GM23338 (cell line): ENCODE data around the gene CCDC178. TPM values are rescaled to one million over a fixed set of nuclear protein-coding genes. Genes with fewer than 3 reads are reported as not detected.

Experiments
- ATAC-seq: fragments of 200-7000 bp; cut with Tn5 transposase; 3 replicates; pipeline ENCODE4 v1.9.1; 2020
- DNase-seq: peaks from one replicate; pipeline ENCODE4 v3.0.0-alpha.2; 2015; ENCODE audit warnings: low spot score
- H2AFZ ChIP-seq: fragments of 200-600 bp; sonication (generic); 2 replicates; pipeline ENCODE4 v1.8.0; 2016; ENCODE audit warnings: antibody characterized with exemption, mild to moderate bottlenecking, moderate library complexity
- H3F3A ChIP-seq: fragments of 200-600 bp; sonication (generic); replicated peaks from 2 replicates; pipeline ENCODE4 v1.8.0; 2017; ENCODE audit warnings: antibody characterized with exemption, mixed run types, low read depth
- H3K27ac ChIP-seq: fragments of 200-600 bp; sonication (generic); 2 replicates; pipeline ENCODE4 v1.6.1; 2016; ENCODE audit warnings: low read depth
- H3K27me3 ChIP-seq: fragments of 200-600 bp; sonication (generic); 2 replicates; pipeline ENCODE4 v1.8.0; 2016; ENCODE audit warnings: mild to moderate bottlenecking, mixed run types, moderate library complexity; ENCODE audit not compliant: insufficient read depth
- H3K36me3 ChIP-seq: fragments of 200-600 bp; sonication (generic); 2 replicates; pipeline ENCODE4 v1.8.0; 2016; ENCODE audit warnings: mild to moderate bottlenecking; ENCODE audit not compliant: insufficient read depth
- H3K4me1 ChIP-seq: fragments of 200-600 bp; sonication (generic); 2 replicates; pipeline ENCODE4 v1.8.0; 2016; ENCODE audit warnings: mild to moderate bottlenecking, moderate library complexity; ENCODE audit not compliant: insufficient read depth
- H3K4me2 ChIP-seq: fragments of 200-600 bp; sonication (generic); 2 replicates; pipeline ENCODE4 v1.7.1; 2017; ENCODE audit warnings: mixed run types
- H3K4me3 ChIP-seq: fragments of 200-600 bp; sonication (generic); 2 replicates; pipeline ENCODE4 v1.6.1; 2016; ENCODE audit warnings: mixed run types
- H3K79me2 ChIP-seq: fragments of 200-600 bp; sonication (generic); replicated peaks from 2 replicates; pipeline ENCODE4 v1.8.0; 2017; ENCODE audit warnings: mild to moderate bottlenecking; ENCODE audit not compliant: insufficient read depth
- H3K9me2 ChIP-seq: fragments of 200-600 bp; sonication (generic); 2 replicates; pipeline ENCODE4 v1.8.0; 2017; ENCODE audit not compliant: insufficient read depth
- H4K20me1 ChIP-seq: fragments of 200-600 bp; sonication (generic); replicated peaks from 2 replicates; pipeline ENCODE4 v1.8.0; 2017; ENCODE audit warnings: mild to moderate bottlenecking; ENCODE audit not compliant: insufficient read depth
- H3K27ac Mint-ChIP-seq: 2 replicates; pipeline ENCODE4 v1.8.0; 2020; ENCODE audit warnings: inconsistent platforms, mild to moderate bottlenecking, moderate library complexity, mixed read lengths
- H3K27me3 Mint-ChIP-seq: 3 replicates; pipeline ENCODE4 v1.8.0; 2022; ENCODE audit warnings: low read depth, mild to moderate bottlenecking, moderate library complexity, mixed read lengths, inconsistent platforms; ENCODE audit not compliant: insufficient read depth, poor library complexity
- H3K36me3 Mint-ChIP-seq: 3 replicates; pipeline ENCODE4 v1.8.0; 2021; ENCODE audit warnings: low read depth, mild to moderate bottlenecking, inconsistent platforms, moderate library complexity, mixed read lengths
- H3K4me1 Mint-ChIP-seq: 3 replicates; pipeline ENCODE4 v1.8.0; 2020; ENCODE audit warnings: mild to moderate bottlenecking, inconsistent platforms, mixed read lengths
- H3K4me3 Mint-ChIP-seq: 3 replicates; pipeline ENCODE4 v1.8.0; 2021; ENCODE audit warnings: moderate library complexity, mild to moderate bottlenecking, inconsistent platforms, mixed read lengths
- H3K9me3 Mint-ChIP-seq: 3 replicates; pipeline ENCODE4 v1.8.0; 2020; ENCODE audit warnings: moderate library complexity, mild to moderate bottlenecking, inconsistent platforms, mixed read lengths
- CREB1 ChIP-seq: fragments of 250-450 bp; sonication (Bioruptor Pico); IDR thresholded peaks from 2 replicates; pipeline ENCODE4 v1.5.0; 2020; ENCODE audit warnings: low read depth, mild to moderate bottlenecking, moderate library complexity
- NANOG ChIP-seq: IDR thresholded peaks from 2 replicates; pipeline ENCODE4 v1.6.1; 2016; ENCODE audit warnings: antibody characterized with exemption, borderline replicate concordance
- POLR2AphosphoS5 ChIP-seq: IDR thresholded peaks from 2 replicates; pipeline ENCODE4 v1.6.1; 2016; ENCODE audit warnings: antibody characterized with exemption, low read depth
- REST ChIP-seq: IDR thresholded peaks from one replicate; pipeline ENCODE4 v1.6.1; 2018; ENCODE audit warnings: antibody characterized with exemption; ENCODE audit not compliant: unreplicated experiment
- STAT1 ChIP-seq: IDR thresholded peaks from one replicate; pipeline ENCODE4 v1.6.1; 2016; ENCODE audit warnings: antibody characterized with exemption; ENCODE audit not compliant: unreplicated experiment
- ZNF331 ChIP-seq: fragments of 250-450 bp; sonication (Bioruptor Pico); IDR thresholded peaks from 2 replicates; pipeline ENCODE4 v1.5.0; 2020; ENCODE audit warnings: low read depth, mild to moderate bottlenecking, moderate library complexity
- ZNF462 ChIP-seq: fragments of 250-450 bp; sonication (Bioruptor Pico); IDR thresholded peaks from 2 replicates; pipeline ENCODE4 v1.5.0; 2020; ENCODE audit warnings: mild to moderate bottlenecking, moderate library complexity
- polyA plus RNA-seq: library from polyadenylated mRNA; unstranded; fragments of >200 nt; fragmentation: Nextera tagmentation; extraction: Ambion mirVana; gene quantifications from 2 replicates; pipeline ENCODE4 v1.2.1, GENCODE V29; 2016
- total RNA-seq: library from RNA; depleted of rRNA; stranded (reverse); fragments of >200 nt; shearing (Covaris generic); gene quantifications from 2 replicates; pipeline ENCODE4 v1.2.3, GENCODE V29; 2014

CCDC178 gene
- total and polyA plus RNA-seq, 2 experiments from 2014 or later, result 0.17 to 0.24 TPM

DNA sequence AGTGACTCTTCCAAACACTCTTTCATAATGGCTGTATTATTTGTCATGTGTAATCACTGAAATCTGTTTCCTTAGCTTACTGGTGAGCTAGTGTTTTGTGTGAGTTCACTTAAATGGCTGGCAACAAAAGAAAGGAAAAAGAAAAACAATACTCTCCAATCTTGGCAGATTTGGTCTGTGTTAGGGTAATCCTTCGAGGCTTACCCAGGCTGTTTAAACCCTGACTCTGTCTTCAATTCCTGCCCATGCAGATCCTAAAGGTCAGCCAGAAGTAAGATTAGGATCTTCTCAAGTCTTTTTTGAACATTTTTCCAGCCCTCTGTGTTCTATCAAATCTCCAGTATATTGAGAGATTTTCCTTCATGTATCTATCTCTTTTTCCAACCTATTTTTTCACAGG lies 85.3 kb downstream of the CCDC178 start (continued):
- TF ChIP-seq ZNF462 (CRISPR knock-in tag) (no peak), CREB1 (CRISPR knock-in tag) (no peak), NANOG (no peak), POLR2AphosphoS5 (no peak)

- ATAC-seq (no peak), DNase-seq (no peak)
- Histone ChIP-seq H4K20me1 (no peaks in the 10 kb centered on the region), H3K4me1 (0 out of 2 replicates have a peak, but pooled peaks cover 2% of the 10 kb centered on the region), H3F3A (no peaks in the 10 kb centered on the region), H3K4me3 (no peak overlapping the region), H3K36me3 (no peaks in the 10 kb centered on the region), H3K4me2 (no peak overlapping the region), H3K27me3 (no peaks in the 10 kb centered on the region), H3K79me2 (no peaks in the 10 kb centered on the region), H2AFZ (no peak overlapping the region), H3K9me2 (no peaks in the 10 kb centered on the region), H3K27ac (no peak overlapping the region)
- H3K4me1 Mint-ChIP-seq, result peaks cover 2% of the 10 kb centered on the region
- H3K36me3 Mint-ChIP-seq, result no peaks in the 10 kb centered on the region
- no peaks in the 10 kb centered on the region for H3K9me3 Mint-ChIP-seq
- no peak overlapping the region for H3K27ac Mint-ChIP-seq
- H3K4me3 Mint-ChIP-seq, result no peak overlapping the region
- peaks cover 3% of the 10 kb centered on the region for H3K27me3 Mint-ChIP-seq
- TF ChIP-seq NANOG, result no peak
- TF ChIP-seq STAT1, result no peak
- TF ChIP-seq REST, result no peak
- TF ChIP-seq ZNF331, result no peak
Measured at GRCh38 chr18:33350256-33350655, 90.3 kb downstream of the CCDC178 start.
